ENCODE data around the gene RGS14.

Gene RGS14

GRCh38 chr5:177364159-177364962, 6.6 kb downstream of the RGS14 start:
- H2AFZ ChIP-seq (ENCODE audit: low read depth): no peak overlapping the region
- H3K4me1 ChIP-seq (ENCODE audit: low read depth, poor library complexity, severe bottlenecking): peaks cover 40% of the 10 kb centered on the region
- H4K20me1 ChIP-seq (ENCODE audit: insufficient read depth): no peaks in the 10 kb centered on the region
- no peak overlapping the region for H3K27ac ChIP-seq
- H3K4me2 ChIP-seq: peak overlapping the region; percentile 17; the same call in 1 of the 2 replicates
- no peak overlapping the region for H3K9ac ChIP-seq
- H3K27me3 ChIP-seq (ENCODE audit: insufficient read depth, low read depth): no peaks in the 10 kb centered on the region
- no peaks in the 10 kb centered on the region; the same call in 1 of the 2 replicates for H3K79me2 ChIP-seq (ENCODE audit: insufficient read depth, low read depth)
- no peak overlapping the region for H3K4me3 ChIP-seq (IDR thresholded peaks at IDR 0.05; ENCODE audit: insufficient read depth, low read depth, low read length)
- TF ChIP-seq CTCF (conservative IDR thresholded peaks at IDR 0.05; ENCODE audit: low read depth, low read length): no peak
- H3K36me3 ChIP-seq (ENCODE audit: insufficient read depth): no peaks in the 10 kb centered on the region

- Histone ChIP-seq H3K36me3 (ENCODE audit: insufficient read depth) (no peaks in the 10 kb centered on the region), H3K4me3 (IDR thresholded peaks at IDR 0.05; ENCODE audit: insufficient read depth, low read depth, low read length) (no peak overlapping the region), H3K4me2 (no peak overlapping the region), H3K79me2 (ENCODE audit: insufficient read depth, low read depth) (no peaks in the 10 kb centered on the region), H4K20me1 (ENCODE audit: insufficient read depth) (no peaks in the 10 kb centered on the region), H2AFZ (ENCODE audit: low read depth) (no peak overlapping the region), H3K27ac (no peak overlapping the region), H3K4me1 (ENCODE audit: low read depth, poor library complexity, severe bottlenecking) (peaks cover 48% of the 10 kb centered on the region), H3K27me3 (ENCODE audit: insufficient read depth, low read depth) (no peaks in the 10 kb centered on the region), H3K9ac (no peak overlapping the region)
- TF ChIP-seq CTCF (conservative IDR thresholded peaks at IDR 0.05; ENCODE audit: low read depth, low read length): no peak
Measured at GRCh38 chr5:177365845-177366527, 8.3 kb downstream of the RGS14 start.

- no peaks in the 10 kb centered on the region for H4K20me1 ChIP-seq (ENCODE audit: insufficient read depth)
- H3K27ac ChIP-seq: no peak overlapping the region
- H3K9ac ChIP-seq: no peak overlapping the region
- H3K4me2 ChIP-seq: no peak overlapping the region
- no peak overlapping the region for H3K4me3 ChIP-seq (IDR thresholded peaks at IDR 0.05; ENCODE audit: insufficient read depth, low read depth, low read length)
- no peaks in the 10 kb centered on the region for H3K27me3 ChIP-seq (ENCODE audit: insufficient read depth, low read depth)
- H3K4me1 ChIP-seq (ENCODE audit: low read depth, poor library complexity, severe bottlenecking): peaks cover 41% of the 10 kb centered on the region
- H3K36me3 ChIP-seq (ENCODE audit: insufficient read depth): no peaks in the 10 kb centered on the region
- no peaks in the 10 kb centered on the region for H3K79me2 ChIP-seq (ENCODE audit: insufficient read depth, low read depth)
- TF ChIP-seq CTCF (conservative IDR thresholded peaks at IDR 0.05; ENCODE audit: low read depth, low read length): no peak
- no peak overlapping the region for H2AFZ ChIP-seq (ENCODE audit: low read depth)
Measured at GRCh38 chr5:177366528-177367322, 9.0 kb downstream of the RGS14 start.

GRCh38 chr5:177367323-177367848, 9.7 kb downstream of the RGS14 start:
- Histone ChIP-seq H3K4me1 (ENCODE audit: low read depth, poor library complexity, severe bottlenecking) (peaks cover 34% of the 10 kb centered on the region), H2AFZ (ENCODE audit: low read depth) (no peak overlapping the region), H3K36me3 (ENCODE audit: insufficient read depth) (no peaks in the 10 kb centered on the region), H3K4me3 (IDR thresholded peaks at IDR 0.05; ENCODE audit: insufficient read depth, low read depth, low read length) (no peak overlapping the region), H3K4me2 (no peak overlapping the region), H3K27me3 (ENCODE audit: insufficient read depth, low read depth) (no peaks in the 10 kb centered on the region), H4K20me1 (ENCODE audit: insufficient read depth) (no peaks in the 10 kb centered on the region), H3K79me2 (ENCODE audit: insufficient read depth, low read depth) (no peaks in the 10 kb centered on the region), H3K9ac (no peak overlapping the region), H3K27ac (no peak overlapping the region)
- TF ChIP-seq CTCF (conservative IDR thresholded peaks at IDR 0.05; ENCODE audit: low read depth, low read length): no peak

Data from KMS-11 (cell line).